DOHH2 (cell line): ENCODE measurements around the gene GPRC5B.

Experiments used
- H3F3A ChIP-seq: fragments of 200-600 bp; sonication (generic), shearing (Covaris generic); 2 replicates; pipeline ENCODE4 v1.6.0; 2016; ENCODE audit warnings: antibody characterized with exemption, mild to moderate bottlenecking; ENCODE audit not compliant: control insufficient read depth, insufficient read depth
- H3K27ac ChIP-seq: fragments of 200-600 bp; sonication (generic); 2 replicates; pipeline ENCODE4 v1.5.1; 2014; ENCODE audit warnings: low read depth, mild to moderate bottlenecking, low read length, moderate library complexity
- H3K27me3 ChIP-seq: fragments of 200-600 bp; sonication (generic); 2 replicates; pipeline ENCODE4 v1.6.1; 2014; ENCODE audit warnings: mild to moderate bottlenecking, low read length, mixed read lengths; ENCODE audit not compliant: control insufficient read depth
- H3K36me3 ChIP-seq: fragments of 200-600 bp; sonication (generic); 2 replicates; pipeline ENCODE4 v1.6.1; 2014; ENCODE audit warnings: mild to moderate bottlenecking, low read length, moderate library complexity, mixed read lengths; ENCODE audit not compliant: control insufficient read depth
- H3K4me1 ChIP-seq: fragments of 200-600 bp; sonication (generic); 2 replicates; pipeline ENCODE4 v1.6.1; 2014; ENCODE audit warnings: mild to moderate bottlenecking, low read length, mixed read lengths; ENCODE audit not compliant: control insufficient read depth
- H3K4me2 ChIP-seq: fragments of 200-600 bp; sonication (generic); 2 replicates; pipeline ENCODE4 v1.6.0; 2014; ENCODE audit warnings: mild to moderate bottlenecking, low read length, moderate library complexity
- H3K4me3 ChIP-seq: fragments of 200-600 bp; sonication (generic); 2 replicates; pipeline ENCODE4 v1.5.1; 2014; ENCODE audit warnings: mild to moderate bottlenecking, low read length, mixed read lengths
- H3K79me2 ChIP-seq: fragments of 200-600 bp; sonication (generic); 2 replicates; pipeline ENCODE4 v1.6.1; 2014; ENCODE audit warnings: mild to moderate bottlenecking, low read length, mixed read lengths; ENCODE audit not compliant: control insufficient read depth
- H3K9me2 ChIP-seq: fragments of 200-600 bp; sonication (generic); replicated peaks from 2 replicates; pipeline ENCODE4 v1.6.1; 2014; ENCODE audit warnings: mild to moderate bottlenecking, low read length, mixed read lengths; ENCODE audit not compliant: control insufficient read depth
- H3K9me3 ChIP-seq: fragments of 200-600 bp; sonication (generic); 2 replicates; pipeline ENCODE4 v1.6.1; 2014; ENCODE audit warnings: antibody characterized with exemption, low read length, mixed read lengths; ENCODE audit not compliant: control insufficient read depth, insufficient read depth
- H4K20me1 ChIP-seq: fragments of 200-600 bp; sonication (generic); 2 replicates; pipeline ENCODE4 v1.6.0; 2014; ENCODE audit warnings: low read depth, mild to moderate bottlenecking, antibody characterized with exemption, low read length, moderate library complexity; ENCODE audit not compliant: control insufficient read depth, insufficient read depth
- CTCF ChIP-seq: fragments of 200-600 bp; sonication (generic); IDR thresholded peaks from one replicate; pipeline ENCODE4 v1.5.1; 2014; ENCODE audit warnings: antibody characterized with exemption, mild to moderate bottlenecking, low read depth, low read length; ENCODE audit not compliant: poor library complexity, severe bottlenecking
- EZH2phosphoT487 ChIP-seq: fragments of 200-600 bp; sonication (generic); IDR thresholded peaks from 2 replicates; pipeline ENCODE4 v1.6.1; 2017; ENCODE audit warnings: borderline replicate concordance, mild to moderate bottlenecking, antibody characterized with exemption, low read length, moderate library complexity, mixed read lengths

The GPRC5B gene

DNA sequence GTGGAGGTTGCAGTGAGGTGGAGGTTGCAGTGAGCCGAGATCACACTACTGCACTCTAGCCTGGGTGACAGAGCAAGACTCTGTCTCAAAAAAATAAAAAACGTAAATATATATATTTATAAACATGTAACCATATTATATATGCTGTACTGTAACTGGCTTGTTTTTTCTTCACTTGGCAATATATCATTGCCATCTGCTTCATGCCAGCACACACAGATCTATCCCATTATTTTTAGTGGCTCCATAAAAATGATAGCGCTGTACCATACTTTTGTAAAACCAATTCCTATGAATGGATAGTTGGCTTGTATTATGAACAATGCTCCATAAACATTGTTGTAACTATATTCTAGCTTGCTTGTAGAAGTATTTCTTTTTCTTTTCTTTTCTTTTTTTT lies 49.5 kb downstream of the GPRC5B start:
- H3F3A ChIP-seq = no peaks in the 10 kb centered on the region
- H3K27me3 ChIP-seq = no peaks in the 10 kb centered on the region
- no peaks in the 10 kb centered on the region for H3K79me2 ChIP-seq
- no peaks in the 10 kb centered on the region for H3K4me1 ChIP-seq
- TF ChIP-seq EZH2phosphoT487 (no peak), CTCF (no peak)
- no peak overlapping the region for H3K27ac ChIP-seq
- no peaks in the 10 kb centered on the region for H3K36me3 ChIP-seq
- no peak overlapping the region for H3K4me2 ChIP-seq
- H4K20me1 ChIP-seq = no peaks in the 10 kb centered on the region
- no peak overlapping the region for H3K4me3 ChIP-seq
- H3K9me3 ChIP-seq = no peaks in the 10 kb centered on the region
- no peaks in the 10 kb centered on the region for H3K9me2 ChIP-seq

DNA sequence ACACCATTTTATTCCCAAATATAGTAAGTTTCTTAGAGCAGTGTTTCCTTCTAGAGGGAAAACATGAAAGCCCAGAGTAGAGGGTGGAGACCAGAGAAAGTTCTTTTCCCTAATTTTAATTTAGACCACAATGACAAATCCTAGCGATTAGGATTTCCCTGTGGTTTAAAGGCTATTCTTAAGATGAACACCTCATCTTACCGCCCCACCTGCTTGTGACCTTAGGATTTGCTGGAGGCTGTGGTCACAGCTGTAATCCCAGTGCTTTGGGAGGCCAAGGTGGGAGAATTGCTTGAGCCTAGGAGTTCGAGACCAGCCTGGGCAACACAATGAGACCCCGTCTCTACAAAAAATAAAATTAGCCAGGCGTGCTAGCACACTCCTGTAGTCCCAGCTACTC lies 51.1 kb downstream of the GPRC5B start:
- Histone ChIP-seq H3K4me1 (no peaks in the 10 kb centered on the region), H3K36me3 (no peaks in the 10 kb centered on the region), H3K9me3 (no peaks in the 10 kb centered on the region), H3K79me2 (no peaks in the 10 kb centered on the region), H3F3A (no peaks in the 10 kb centered on the region), H3K4me3 (no peak overlapping the region), H3K27ac (no peak overlapping the region), H3K9me2 (no peaks in the 10 kb centered on the region), H3K4me2 (no peak overlapping the region), H4K20me1 (no peaks in the 10 kb centered on the region), H3K27me3 (no peaks in the 10 kb centered on the region)
- TF ChIP-seq CTCF (no peak), EZH2phosphoT487 (no peak)

DNA sequence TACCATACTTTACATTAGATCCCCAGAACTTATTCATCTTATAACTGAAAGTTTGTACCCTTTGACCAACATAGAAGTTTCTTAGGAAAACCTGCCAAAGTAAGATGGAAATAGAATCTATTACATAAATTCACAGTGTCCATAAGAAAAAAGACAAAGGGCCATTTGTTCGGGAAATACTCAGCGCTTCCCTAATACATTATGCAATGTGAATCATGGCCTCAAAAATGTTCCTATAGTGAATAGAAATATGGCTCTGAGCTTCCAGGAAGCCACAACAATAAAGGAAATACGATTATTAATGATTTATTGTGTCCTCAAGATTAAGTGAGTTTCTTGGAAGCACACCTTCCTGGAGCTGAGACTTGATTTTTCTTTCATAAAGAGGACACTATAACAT lies 51.5 kb downstream of the GPRC5B start:
- TF ChIP-seq EZH2phosphoT487 = no peak
- TF ChIP-seq CTCF = no peak
- Histone ChIP-seq H3K4me2 (no peak overlapping the region), H3K27ac (no peak overlapping the region), H4K20me1 (no peaks in the 10 kb centered on the region), H3K36me3 (no peaks in the 10 kb centered on the region), H3K4me3 (no peak overlapping the region), H3K27me3 (no peaks in the 10 kb centered on the region), H3K79me2 (no peaks in the 10 kb centered on the region), H3K9me2 (no peaks in the 10 kb centered on the region), H3K9me3 (no peaks in the 10 kb centered on the region), H3F3A (no peaks in the 10 kb centered on the region), H3K4me1 (no peaks in the 10 kb centered on the region)

- Histone ChIP-seq H4K20me1 (no peaks in the 10 kb centered on the region), H3K4me2 (no peak overlapping the region), H3K36me3 (no peaks in the 10 kb centered on the region), H3K27me3 (no peaks in the 10 kb centered on the region), H3K4me1 (no peaks in the 10 kb centered on the region), H3K79me2 (no peaks in the 10 kb centered on the region), H3K9me3 (no peaks in the 10 kb centered on the region), H3K4me3 (no peak overlapping the region), H3F3A (no peaks in the 10 kb centered on the region), H3K27ac (no peak overlapping the region), H3K9me2 (no peaks in the 10 kb centered on the region)
- TF ChIP-seq CTCF = no peak
These were observed 53.0 kb downstream of the GPRC5B start for GRCh38 chr16:19831678-19832077.
